ENCODE data around the gene PFDN1.

- TF ChIP-seq CTCF (IDR thresholded peaks at IDR 0.05), result no peak
- no peak for TF ChIP-seq POLR2AphosphoS5 (IDR thresholded peaks at IDR 0.05; ENCODE audit: low read depth, low read length)
- TF ChIP-seq SIN3A (IDR thresholded peaks at IDR 0.05; ENCODE audit: borderline replicate concordance, insufficient read depth, low read depth, low read length), result no peak
- no peak for TF ChIP-seq TCF7L2 (IDR thresholded peaks at IDR 0.05; ENCODE audit: low read depth, low read length)
- TF ChIP-seq REST (IDR thresholded peaks at IDR 0.05; ENCODE audit: insufficient read depth in 1 of 2, low read depth in 2 of 2, low read length in 1 of 2), result no peak
Measured at GRCh38 chr5:140341591-140341990, 38.7 kb upstream of the PFDN1 start.
